Gastroesophageal sphincter (tissue), 3 donors: ENCODE results near the gene OR10G8.

Experiments used
- CTCF ChIP-seq, 4 experiments: fragments of 200-600 bp in 2 of 4; fragments of 450-650 bp in 2 of 4; sonication (generic) in 1 of 4; IDR thresholded peaks; one replicate each; pipeline ENCODE4 v1.5.1; 2017 to 2019; ENCODE audit warnings: antibody characterized with exemption in 4 of 4, mild to moderate bottlenecking in 2 of 4, moderate library complexity in 2 of 4
- EP300 ChIP-seq: sonication (generic); formaldehyde crosslinking; IDR thresholded peaks from one replicate; pipeline ENCODE4 v1.6.1; 2017; ENCODE audit warnings: antibody characterized with exemption, mild to moderate bottlenecking
- POLR2A ChIP-seq, 2 donors: fragments of 450-650 bp; IDR thresholded peaks; one replicate each; pipeline ENCODE4 v1.6.1; 2017; ENCODE audit warnings: antibody characterized with exemption in 2 of 2, mild to moderate bottlenecking in 2 of 2, moderate library complexity in 1 of 2

GRCh38 chr11:123977731-123978347 is 48.8 kb upstream of the OR10G8 start, which contains the start of gene OR10S1:
- TF ChIP-seq CTCF (IDR thresholded peaks at IDR 0.05) (no peak), POLR2A (IDR thresholded peaks at IDR 0.05) (no peak), EP300 (no peak)
